HG02840 (cell line): ENCODE results near the gene EDDM13.
"Not testable (repeated sequence)": the region's sequence is repeated elsewhere in the genome, so short reads cannot be mapped to it uniquely, and the experiment has no call there.

Source experiments
- ATAC-seq: cut with Tn5 transposase; IDR thresholded peaks from one replicate; pipeline ENCODE4 v1.9.1; 2021; ENCODE audit warnings: mild to moderate bottlenecking, moderate library complexity, moderate number of reproducible peaks; ENCODE audit not compliant: unreplicated experiment, low FRiP score

Gene EDDM13

GRCh38 chr19:56319991-56320390 is 47.4 kb downstream of the EDDM13 start:
- ATAC-seq = no peak

- no peak for ATAC-seq
Measured at GRCh38 chr19:56321254-56321988, 48.9 kb downstream of the EDDM13 start.

GRCh38 chr19:56321989-56322440 is 49.5 kb downstream of the EDDM13 start:
- ATAC-seq = no peak

- no peak for ATAC-seq
Measured at GRCh38 chr19:56324436-56324835, 51.9 kb downstream of the EDDM13 start.

- no peak for ATAC-seq
Measured at GRCh38 chr19:56332695-56333094, 60.1 kb downstream of the EDDM13 start.

DNA sequence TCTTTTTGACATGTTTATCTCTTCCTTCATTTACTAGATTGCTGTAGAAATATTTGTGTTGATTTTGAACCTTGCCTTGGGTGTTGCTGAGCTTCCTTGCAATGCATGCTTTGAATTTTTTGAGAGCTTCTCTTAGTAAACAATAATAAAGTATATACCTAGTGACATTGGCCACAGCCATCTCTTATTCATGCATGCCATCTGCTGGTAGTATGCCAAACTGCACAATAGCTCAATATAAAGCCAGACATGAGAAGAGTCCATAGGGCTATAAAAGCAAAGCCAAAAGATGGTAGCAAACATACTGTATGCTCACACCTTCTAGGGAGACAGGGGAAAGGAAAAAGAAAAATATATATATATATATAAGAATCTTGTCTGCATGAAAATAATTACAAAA is 61.0 kb downstream of the EDDM13 start:
- ATAC-seq = no peak

GRCh38 chr19:56335371-56335770 is 62.8 kb downstream of the EDDM13 start:
- not testable (repeated sequence) for ATAC-seq

GRCh38 chr19:56337077-56337476 is 64.5 kb downstream of the EDDM13 start:
- ATAC-seq = not testable (repeated sequence)

DNA sequence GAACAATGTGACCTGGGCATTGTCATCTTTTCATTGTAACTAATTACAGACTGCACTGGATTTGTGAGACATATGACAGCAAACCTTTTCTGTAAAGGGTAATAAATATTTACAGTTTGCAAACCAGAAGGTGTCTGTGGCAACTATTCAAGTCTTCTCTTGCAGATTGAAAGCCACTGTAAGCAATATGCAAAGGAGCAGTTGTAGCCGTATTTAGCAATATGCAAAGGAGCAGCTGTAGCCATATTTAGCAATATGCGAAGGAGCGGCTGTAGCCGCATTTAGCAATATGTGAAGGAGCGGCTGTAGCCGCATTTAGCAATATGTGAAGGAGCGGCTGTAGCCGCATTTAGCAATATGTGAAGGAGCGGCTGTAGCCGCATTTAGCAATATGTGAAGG is 66.5 kb downstream of the EDDM13 start:
- not testable (repeated sequence) for ATAC-seq

GRCh38 chr19:56341948-56342347 is 69.4 kb downstream of the EDDM13 start:
- ATAC-seq = no peak

GRCh38 chr19:56347163-56347778 is 74.7 kb downstream of the EDDM13 start:
- ATAC-seq = no peak

DNA sequence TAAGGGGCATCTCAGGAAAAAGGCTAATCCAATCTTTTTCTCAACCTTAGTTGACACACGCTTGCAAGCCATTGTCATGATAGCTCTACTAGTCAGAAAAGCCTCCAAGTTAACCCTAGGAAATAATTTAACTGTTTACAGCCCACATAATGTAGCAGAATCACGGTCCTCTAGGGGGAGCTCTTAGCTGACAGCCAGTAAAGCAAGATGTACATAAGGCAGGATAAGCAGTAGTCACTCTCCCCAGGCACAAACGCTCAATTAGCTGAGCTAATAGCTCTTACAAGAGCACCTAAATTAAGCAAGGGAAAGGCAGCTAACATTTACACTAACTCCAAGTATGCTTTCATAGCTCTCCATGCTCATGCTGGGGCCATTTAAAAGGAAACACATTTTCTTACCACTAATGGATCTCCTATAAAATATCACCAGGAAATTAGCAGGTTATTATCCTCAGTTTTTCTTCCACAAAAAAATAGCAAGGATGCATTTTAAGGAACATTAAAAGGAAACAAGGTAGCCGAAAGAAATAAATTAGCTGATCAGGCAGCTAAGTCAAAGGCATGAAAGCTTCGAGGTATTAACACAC is 75.8 kb downstream of the EDDM13 start:
- ATAC-seq = no peak

- no peak for ATAC-seq
Measured at GRCh38 chr19:56350416-56351045, 78.0 kb downstream of the EDDM13 start.

- no peak for ATAC-seq
Measured at GRCh38 chr19:56351208-56351607, 78.7 kb downstream of the EDDM13 start.

- ATAC-seq = no peak
Measured at GRCh38 chr19:56355517-56355916, 83.0 kb downstream of the EDDM13 start.

- ATAC-seq = no peak
Measured at GRCh38 chr19:56356944-56357343, 84.4 kb downstream of the EDDM13 start.
